ENCODE measurements around the gene NOX3. TPM values are rescaled to one million over a fixed set of nuclear protein-coding genes. Genes with fewer than 3 reads are reported as not detected.

NOX3 gene
- total RNA-seq, 1 donor from 2014 or later = not detected

- DNase-seq (ENCODE audit: extremely low read depth, low read depth, low spot score) = no peak
Measured at GRCh38 chr6:155436981-155437749, 18.5 kb downstream of the NOX3 start.

GRCh38 chr6:155434829-155435423 lies 20.7 kb downstream of the NOX3 start:
- no peak for DNase-seq (ENCODE audit: extremely low read depth, low read depth, low spot score)

- DNase-seq (ENCODE audit: extremely low read depth, low read depth, low spot score) = no peak
Measured at GRCh38 chr6:155434096-155434495, 21.5 kb downstream of the NOX3 start.

- DNase-seq (ENCODE audit: extremely low read depth, low read depth, low spot score) = no peak
Measured at GRCh38 chr6:155432293-155432692, 23.3 kb downstream of the NOX3 start.

- no peak for DNase-seq (ENCODE audit: extremely low read depth, low read depth, low spot score)
Measured at GRCh38 chr6:155429321-155429893, 26.2 kb downstream of the NOX3 start.

GRCh38 chr6:155426408-155426945 lies 29.2 kb downstream of the NOX3 start:
- no peak for DNase-seq (ENCODE audit: extremely low read depth, low read depth, low spot score)

- DNase-seq (ENCODE audit: extremely low read depth, low read depth, low spot score) = no peak
Measured at GRCh38 chr6:155424181-155424580, 31.5 kb downstream of the NOX3 start.

- DNase-seq (ENCODE audit: extremely low read depth, low read depth, low spot score) = no peak
Measured at GRCh38 chr6:155422635-155423034, 33.0 kb downstream of the NOX3 start.

GRCh38 chr6:155420492-155420891 lies 35.1 kb downstream of the NOX3 start:
- no peak for DNase-seq (ENCODE audit: extremely low read depth, low read depth, low spot score)

- DNase-seq (ENCODE audit: extremely low read depth, low read depth, low spot score) = no peak
Measured at GRCh38 chr6:155419161-155419560, 36.5 kb downstream of the NOX3 start.

- DNase-seq (ENCODE audit: extremely low read depth, low read depth, low spot score) = no peak
Measured at GRCh38 chr6:155418017-155418761, 37.5 kb downstream of the NOX3 start.

- no peak for DNase-seq (ENCODE audit: extremely low read depth, low read depth, low spot score)
Measured at GRCh38 chr6:155417454-155417853, 38.2 kb downstream of the NOX3 start.

GRCh38 chr6:155415953-155416352 lies 39.7 kb downstream of the NOX3 start:
- DNase-seq (ENCODE audit: extremely low read depth, low read depth, low spot score) = no peak

GRCh38 chr6:155414049-155414448 lies 41.6 kb downstream of the NOX3 start:
- no peak for DNase-seq (ENCODE audit: extremely low read depth, low read depth, low spot score)

GRCh38 chr6:155412335-155412734 lies 43.3 kb downstream of the NOX3 start:
- no peak for DNase-seq (ENCODE audit: extremely low read depth, low read depth, low spot score)

GRCh38 chr6:155411154-155412052 lies 44.2 kb downstream of the NOX3 start:
- no peak for DNase-seq (ENCODE audit: extremely low read depth, low read depth, low spot score)

- no peak for DNase-seq (ENCODE audit: extremely low read depth, low read depth, low spot score)
Measured at GRCh38 chr6:155409391-155409790, 46.2 kb downstream of the NOX3 start.

GRCh38 chr6:155408981-155409380 lies 46.7 kb downstream of the NOX3 start:
- DNase-seq (ENCODE audit: extremely low read depth, low read depth, low spot score) = no peak

- DNase-seq (ENCODE audit: extremely low read depth, low read depth, low spot score) = no peak
Measured at GRCh38 chr6:155408231-155408630, 47.4 kb downstream of the NOX3 start.

GRCh38 chr6:155406801-155407200 lies 48.8 kb downstream of the NOX3 start:
- DNase-seq (ENCODE audit: extremely low read depth, low read depth, low spot score) = no peak

Data from glomerular endothelial cell (primary cell).